ENCODE results near the gene SIK3. TPM values are rescaled to one million over a fixed set of nuclear protein-coding genes. Genes with fewer than 3 reads are reported as not detected.

The SIK3 gene
- total and polyA plus RNA-seq, 2 donors (not counting 3 experiments of a cell fraction or from before 2014, with no cell fraction given), result 10.3 to 21.3 TPM

- H4K20me1 ChIP-seq (replicated peaks; ENCODE audit: control insufficient read depth, extremely low read depth, insufficient read depth, low read length), result no peaks in the 10 kb centered on the region
- H3K9ac ChIP-seq (replicated peaks; ENCODE audit: extremely low read depth, insufficient read depth, low read length), result no peak overlapping the region
- POLR2A ChIA-PET, result no interaction called here
- TF ChIP-seq JUN (IDR thresholded peaks at IDR 0.05; ENCODE audit: borderline replicate concordance, insufficient read depth, insufficient read length, low read depth) (no peak), POLR2AphosphoS5 (IDR thresholded peaks at IDR 0.05; ENCODE audit: insufficient read depth, low read depth, low read length) (no peak), EZH2 (IDR thresholded peaks at IDR 0.05; ENCODE audit: borderline replicate concordance, low read depth, low read length, severe bottlenecking) (no peak), GATA2 (IDR thresholded peaks at IDR 0.05; ENCODE audit: insufficient read depth, insufficient read length, low read depth, low read length) (no peak), FOS (IDR thresholded peaks at IDR 0.05; ENCODE audit: borderline replicate concordance, insufficient read depth, low read length) (no peak), POLR2A (IDR thresholded peaks at IDR 0.05; ENCODE audit: low read depth, low read length) (no peak), MYC (IDR thresholded peaks at IDR 0.05; ENCODE audit: low read depth, low read length) (no peak), CTCF (IDR thresholded peaks at IDR 0.05; ENCODE audit: extremely low read depth in 1 of 2, insufficient read depth in 1 of 2, low read depth in 1 of 2, low read length in 2 of 2) (no peak)
- TF ChIP-seq, protein P1, sequence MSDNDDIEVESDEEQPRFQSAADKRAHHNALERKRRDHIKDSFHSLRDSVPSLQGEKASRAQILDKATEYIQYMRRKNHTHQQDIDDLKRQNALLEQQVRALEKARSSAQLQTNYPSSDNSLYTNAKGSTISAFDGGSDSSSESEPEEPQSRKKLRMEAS (IDR thresholded peaks at IDR 0.05; ENCODE audit: insufficient read depth, insufficient read length), result no peak
- H3K27ac ChIP-seq (ENCODE audit: insufficient read depth, low read depth, low read length), result no peak overlapping the region
- H3K4me1 ChIP-seq (ENCODE audit: control insufficient read depth, extremely low read depth, insufficient read depth, low read length), result peaks cover 6% of the 10 kb centered on the region
- DNase-seq (ENCODE audit: low read depth, low spot score) (peak; percentile 69), FAIRE-seq (peak; percentile 80)
- dilution Hi-C loops (cut with MboI; ENCODE audit: extremely low pct_ligation_motif_present, low sequenced_read_pairs), result no loop called here
- no peak overlapping the region for H3K4me2 ChIP-seq (ENCODE audit: insufficient read depth, low read length)
- CTCF ChIA-PET, result interaction anchor here (0.6 kb wide), 1 partner anchor 348 kb away, joined by 4 read pairs; no protein-coding TSS in a partner anchor
- intact Hi-C loops (cut with micrococcal nuclease), result no loop called here
- no peaks in the 10 kb centered on the region for H3K36me3 ChIP-seq (ENCODE audit: control insufficient read depth in 2 of 2, extremely low read depth in 1 of 2, insufficient read depth in 2 of 2, low read length in 2 of 2)
- H3K9me1 ChIP-seq (replicated peaks; ENCODE audit: control insufficient read depth, extremely low read depth, insufficient read depth, low read length), result no peaks in the 10 kb centered on the region
- H3K79me2 ChIP-seq (ENCODE audit: control insufficient read depth, insufficient read depth, low read length), result peaks cover 2% of the 10 kb centered on the region
- H3K9me3 ChIP-seq (replicated peaks; ENCODE audit: control insufficient read depth, insufficient read depth, low read length), result no peaks in the 10 kb centered on the region
- H3K4me3 ChIP-seq (replicated peaks in 1 of 3; ENCODE audit: insufficient read depth in 1 of 3, low read depth in 1 of 3, low read length in 3 of 3), result no peak overlapping the region
- BruUV-seq (replicated peaks), result no TSS peak
- H2AFZ ChIP-seq (ENCODE audit: low read depth, low read length), result no peak overlapping the region
- no peaks in the 10 kb centered on the region for H3K27me3 ChIP-seq (ENCODE audit: control insufficient read depth in 2 of 2, insufficient read depth in 2 of 2, low read length in 2 of 2)
These were observed 53.8 kb downstream of the SIK3 start for GRCh38 chr11:117044287-117045035.

All from endothelial cell of umbilical vein (primary cell).